GM19023 (cell line): Measurements from ENCODE around the gene RNF182.

ENCODE experiments used
- ATAC-seq: cut with Tn5 transposase; IDR thresholded peaks from one replicate; pipeline ENCODE4 v1.9.1; 2021; ENCODE audit warnings: mild to moderate bottlenecking, moderate library complexity; ENCODE audit not compliant: unreplicated experiment

The RNF182 gene

GRCh38 chr6:14028631-14029030, 103.9 kb downstream of the RNF182 start:
- no peak for ATAC-seq

- no peak for ATAC-seq
Measured at GRCh38 chr6:14029605-14030004, 104.9 kb downstream of the RNF182 start.
